EH (cell line): Measurements from ENCODE around the gene LOXHD1.
A peak's percentile ranks its signal among the peaks of the same experiment; 100 is the strongest.

Experiments used
- DNase-seq: peaks from one replicate; pipeline ENCODE4 v3.0.0-alpha.2; 2015; ENCODE audit warnings: low read depth

The LOXHD1 gene

GRCh38 chr18:46547520-46547919 is 109.5 kb downstream of the LOXHD1 start:
- DNase-seq, result no peak

- DNase-seq, result peak; percentile 29
These were observed 110.8 kb downstream of the LOXHD1 start for GRCh38 chr18:46546111-46546640.

- peak; percentile 4 for DNase-seq
These were observed 114.5 kb downstream of the LOXHD1 start for GRCh38 chr18:46542545-46542944.

- DNase-seq, result no peak
These were observed 115.3 kb downstream of the LOXHD1 start for GRCh38 chr18:46541626-46542189.

- DNase-seq, result no peak
These were observed 118.6 kb downstream of the LOXHD1 start for GRCh38 chr18:46538376-46538775.

GRCh38 chr18:46536215-46536874 is 120.7 kb downstream of the LOXHD1 start:
- no peak for DNase-seq

GRCh38 chr18:46531482-46531881 is 125.5 kb downstream of the LOXHD1 start:
- DNase-seq, result no peak

- no peak for DNase-seq
These were observed 129.0 kb downstream of the LOXHD1 start for GRCh38 chr18:46528037-46528436.

- no peak for DNase-seq
These were observed 137.2 kb downstream of the LOXHD1 start for GRCh38 chr18:46519870-46520269.

GRCh38 chr18:46518438-46518837 is 138.6 kb downstream of the LOXHD1 start:
- DNase-seq, result peak; percentile 12

GRCh38 chr18:46516555-46516954 is 140.5 kb downstream of the LOXHD1 start:
- no peak for DNase-seq

GRCh38 chr18:46510386-46510785 is 146.6 kb downstream of the LOXHD1 start:
- DNase-seq, result no peak

- DNase-seq, result no peak
These were observed 147.5 kb downstream of the LOXHD1 start for GRCh38 chr18:46509530-46509929.

GRCh38 chr18:46506974-46507586 is 149.9 kb downstream of the LOXHD1 start:
- DNase-seq, result no peak

- DNase-seq, result peak; percentile 23
These were observed 154.6 kb downstream of the LOXHD1 start for GRCh38 chr18:46502444-46502843.

- peak; percentile 42 for DNase-seq
These were observed 159.9 kb downstream of the LOXHD1 start for GRCh38 chr18:46497129-46497528.

- DNase-seq, result no peak
These were observed 168.4 kb downstream of the LOXHD1 start for GRCh38 chr18:46488471-46489213.

- no peak for DNase-seq
These were observed 171.3 kb downstream of the LOXHD1 start for GRCh38 chr18:46485675-46486194.

GRCh38 chr18:46484971-46485370 is 172.0 kb downstream of the LOXHD1 start:
- DNase-seq, result no peak

GRCh38 chr18:46482831-46483230 is 174.2 kb downstream of the LOXHD1 start:
- DNase-seq, result no peak

GRCh38 chr18:46481847-46482245 is 175.2 kb downstream of the LOXHD1 start:
- peak; percentile 11 for DNase-seq
